Ovary (tissue), 9 donors: Measurements from ENCODE around the gene GGACT. TPM values are rescaled to one million over a fixed set of nuclear protein-coding genes. Genes with fewer than 3 reads are reported as not detected.

Experiments used
- DNase-seq, 5 donors: peaks; one replicate each; pipeline ENCODE4 v3.0.0-alpha.2; 2019 to 2020
- H3K27ac ChIP-seq, 2 donors: fragments of 200-600 bp; one replicate each; pipeline versions ENCODE4 v1.5.1 to v1.8.0; 2019 to 2022
- H3K27me3 ChIP-seq: fragments of 200-600 bp; one replicate; pipeline ENCODE4 v1.8.0; 2022
- H3K36me3 ChIP-seq: fragments of 200-600 bp; sonication (generic); one replicate; pipeline ENCODE4 v1.5.1; 2019
- H3K4me1 ChIP-seq: one replicate; pipeline ENCODE4 v1.8.1; 2013; ENCODE audit warnings: mild to moderate bottlenecking, moderate library complexity; ENCODE audit not compliant: insufficient read depth
- H3K4me3 ChIP-seq: fragments of 200-600 bp; sonication (generic); one replicate; pipeline ENCODE4 v1.5.1; 2017
- H3K9me3 ChIP-seq, 2 donors: fragments of 200-600 bp in 1 of 2; sonication (generic) in 1 of 2; one replicate each; pipeline versions ENCODE4 v1.5.1 to v1.8.1; 2013 to 2019; ENCODE audit warnings: mild to moderate bottlenecking in 1 of 2, moderate library complexity in 1 of 2
- CTCF ChIP-seq, 3 donors: fragments of 450-650 bp in 2 of 3; fragments of 200-600 bp in 1 of 3; IDR thresholded peaks; one replicate each; pipeline versions ENCODE4 v1.5.1 to v1.8.0; 2016 to 2022; ENCODE audit warnings: antibody characterized with exemption in 3 of 3, mild to moderate bottlenecking in 1 of 3
- EP300 ChIP-seq: sonication (generic); formaldehyde crosslinking; IDR thresholded peaks from one replicate; pipeline ENCODE4 v1.6.1; 2017; ENCODE audit warnings: antibody characterized with exemption
- POLR2A ChIP-seq: fragments of 450-650 bp; IDR thresholded peaks from one replicate; pipeline ENCODE4 v1.6.1; 2017; ENCODE audit warnings: antibody characterized with exemption, mild to moderate bottlenecking, moderate library complexity
- whole genome bisulfite sequencing, 3 donors: extraction: QIAGEN DNeasy Blood & Tissue Kit in 1 of 3; methylation state at CpG; one replicate each; pipeline versions ENCODE4 v1.1.5 to v1.1.7; 2013 to 2017; 5-methylcytosine and 5-hydroxymethylcytosine counted together
- intact Hi-C, 4 donors: fragments of 100-400 bp; cut with DNase I; formaldehyde crosslinking; loops; one replicate each; pipeline versions ENCODE4 v1.11.0 to v1.15.1; 2022 to 2023
- polyA plus RNA-seq, 2 donors: library from polyadenylated mRNA; stranded (reverse); fragments of 200-250 nt in 1 of 2; fragments of 350-450 nt in 1 of 2; fragmentation: Illumina TruSeq in 1 of 2; extraction: RNeasy Lipid Tissue Mini Kit (QIAGEN cat#74804) in 1 of 2; gene quantifications; one replicate each; pipeline ENCODE4 v1.2.3, GENCODE V29; 2013 to 2014
- total RNA-seq, 7 donors: library from RNA; depleted of rRNA in 2 of 7; stranded (reverse); fragments of >200 nt in 2 of 7; fragmentation: NEBNext Ultra II Directional in 3 of 7; extraction: Animal tissue kit (Norgen Biotek cat#: 25700) in 3 of 7; gene quantifications; one replicate each; pipeline versions ENCODE4 v1.1.0 to v1.2.4, GENCODE V29; 2016 to 2023
- donor health status: DM: no; HTN: no; CAD: no; lungs with moderate emphysema.
- donor health status: DM: no; HTN: no; CAD: no.
- donor health status: Bipolar disorder and iron deficiency.
- donor health status: DM: yes; HTN: yes; CAD: no.
- donor health status: DM: no; HTN: no; CAD: no.
- donor health status: DM: yes; HTN: yes; CAD: no.

GGACT gene
- total and polyA plus RNA-seq, 9 donors, result 1.8 to 7.4 (median 2.7) TPM

GRCh38 chr13:100513987-100514670 lies 74.5 kb downstream of the GGACT start:
- no peak for DNase-seq
- TF ChIP-seq POLR2A (no peak), EP300 (no peak), CTCF (IDR thresholded peaks at IDR 0.05) (no peak)
- intact Hi-C loops, result loop anchor here (5.0 to 10.0 kb wide), 5 partner anchors 399 to 859 kb away; no protein-coding TSS in a partner anchor
- H3K9me3 ChIP-seq, result no peaks in the 10 kb centered on the region
- H3K36me3 ChIP-seq, result no peaks in the 10 kb centered on the region
- no peak overlapping the region for H3K27ac ChIP-seq
- H3K4me1 ChIP-seq, result no peaks in the 10 kb centered on the region
- H3K27me3 ChIP-seq, result no peaks in the 10 kb centered on the region
- H3K4me3 ChIP-seq, result no peak overlapping the region
- 43 to 58% (median 49%) methylated on average over 8 of the region's 8 CpGs for WGBS, 3 donors

DNA sequence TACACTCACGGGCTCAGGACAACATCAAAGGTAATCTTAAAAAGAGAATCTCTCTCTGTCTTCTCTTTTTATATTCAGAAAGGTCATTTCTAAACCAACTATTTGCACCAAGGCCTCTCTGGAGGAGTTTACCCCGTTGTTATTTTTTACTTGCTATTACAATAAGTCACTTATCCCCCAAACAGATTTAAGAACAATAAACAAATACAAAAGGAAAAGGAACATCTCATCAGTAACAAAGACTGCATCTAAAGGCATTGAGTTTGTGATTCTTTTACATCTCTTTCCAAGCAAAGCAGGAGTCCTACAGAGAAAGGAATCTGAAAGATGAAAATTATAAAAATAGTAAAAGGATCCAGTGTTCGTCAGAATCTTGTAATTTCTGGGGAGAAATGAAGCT lies 75.4 kb downstream of the GGACT start:
- 41 to 62% (median 44%) methylated on average over 3 of the region's 3 CpGs for WGBS, 3 donors
- intact Hi-C loops, result loop anchor here (5.0 to 10.0 kb wide), 5 partner anchors 398 to 858 kb away; no protein-coding TSS in a partner anchor
- Histone ChIP-seq H3K27ac (no peak overlapping the region), H3K27me3 (no peaks in the 10 kb centered on the region), H3K36me3 (no peaks in the 10 kb centered on the region), H3K4me3 (no peak overlapping the region), H3K9me3 (no peaks in the 10 kb centered on the region), H3K4me1 (peaks cover 4% of the 10 kb centered on the region)
- no peak for DNase-seq
- TF ChIP-seq EP300 (no peak), POLR2A (no peak), CTCF (IDR thresholded peaks at IDR 0.05) (no peak)

DNA sequence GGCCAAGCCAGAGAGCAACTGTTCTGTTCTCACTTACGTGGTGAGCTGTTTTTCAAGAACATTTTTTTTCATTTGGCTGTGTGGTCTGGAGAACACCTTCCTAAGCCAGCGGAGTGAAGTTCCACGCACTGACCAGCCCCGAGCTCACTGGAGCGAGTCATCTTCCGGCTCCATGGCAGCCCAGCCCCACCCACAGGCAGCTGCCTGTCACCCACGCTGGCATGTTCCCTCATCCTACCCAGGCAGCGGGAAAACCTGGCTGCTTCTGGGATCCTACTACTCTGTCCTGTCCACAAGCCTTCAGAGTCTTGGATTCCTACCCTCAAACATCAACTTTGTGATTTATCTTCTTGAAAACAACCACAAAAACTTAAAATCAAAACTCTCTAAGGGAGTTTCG lies 76.2 kb downstream of the GGACT start:
- intact Hi-C loops, result loop anchor here (5.0 to 10.0 kb wide), 5 partner anchors 398 to 858 kb away; no protein-coding TSS in a partner anchor
- 81 to 96% (median 93%) methylated on average over 9 of the region's 9 CpGs for WGBS, 3 donors
- H3K27ac ChIP-seq, result no peak overlapping the region
- H3K4me1 ChIP-seq, result peaks cover 4% of the 10 kb centered on the region
- no peaks in the 10 kb centered on the region for H3K27me3 ChIP-seq
- H3K4me3 ChIP-seq, result no peak overlapping the region
- H3K9me3 ChIP-seq, result no peaks in the 10 kb centered on the region
- no peak for TF ChIP-seq CTCF (IDR thresholded peaks at IDR 0.05)
- TF ChIP-seq EP300, result no peak
- TF ChIP-seq POLR2A, result no peak
- no peak for DNase-seq
- H3K36me3 ChIP-seq, result no peaks in the 10 kb centered on the region

DNA sequence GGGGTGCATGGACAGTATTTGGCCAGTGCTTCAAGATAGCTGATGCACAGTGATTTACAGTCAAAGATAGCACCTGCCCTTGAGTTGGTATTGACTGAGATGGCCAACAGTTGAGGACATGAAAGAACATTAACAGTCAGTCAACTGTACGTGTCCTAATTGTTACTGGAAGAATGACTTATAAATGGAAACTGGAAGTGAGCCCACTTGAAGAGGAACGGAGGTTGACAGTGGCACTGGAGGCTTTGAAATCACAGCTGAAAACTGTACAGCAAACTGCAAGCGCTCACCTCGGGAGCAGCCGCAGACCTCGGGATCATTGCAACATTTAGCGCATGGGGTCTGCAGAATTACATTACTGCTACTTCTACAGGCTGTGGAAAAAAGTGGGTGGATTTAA lies 77.1 kb downstream of the GGACT start:
- Histone ChIP-seq H3K4me1 (peaks cover 4% of the 10 kb centered on the region), H3K36me3 (no peaks in the 10 kb centered on the region), H3K9me3 (no peaks in the 10 kb centered on the region), H3K27me3 (no peaks in the 10 kb centered on the region), H3K27ac (no peak overlapping the region), H3K4me3 (no peak overlapping the region)
- TF ChIP-seq POLR2A, result no peak
- TF ChIP-seq EP300, result no peak
- TF ChIP-seq CTCF (IDR thresholded peaks at IDR 0.05), result no peak
- 91 to 94% (median 93%) methylated on average over 7 of the region's 7 CpGs for WGBS, 3 donors
- intact Hi-C loops, result loop anchor here (5.0 to 10.0 kb wide), 5 partner anchors 397 to 857 kb away; no protein-coding TSS in a partner anchor
- no peak for DNase-seq
